Lung (tissue), 12 donors: ENCODE measurements around the gene ASAP2. TPM values are rescaled to one million over a fixed set of nuclear protein-coding genes. Genes with fewer than 3 reads are reported as not detected.

Experiments used
- ATAC-seq: fragments of 200-7000 bp; cut with Tn5 transposase; one replicate; pipeline ENCODE4 v1.9.1; 2020; ENCODE audit warnings: moderate number of reproducible peaks; ENCODE audit not compliant: insufficient read depth, low FRiP score
- DNase-seq, 3 donors: peaks; one replicate each; pipeline ENCODE4 v3.0.0-alpha.2; 2013 to 2017
- H3K27ac ChIP-seq, 2 donors: one replicate each; pipeline ENCODE4 v1.5.1; 2013; ENCODE audit warnings: mild to moderate bottlenecking in 2 of 2, moderate library complexity in 2 of 2, control low read depth in 1 of 2, inconsistent platforms in 1 of 2, low read depth in 1 of 2, low read length in 1 of 2
- H3K27me3 ChIP-seq, 3 donors: one replicate each; pipeline ENCODE4 v1.5.1; 2013; ENCODE audit warnings: low read length in 2 of 3; ENCODE audit not compliant: control insufficient read depth in 3 of 3, insufficient read depth in 3 of 3
- H3K36me3 ChIP-seq, 4 donors: one replicate each; pipeline ENCODE4 v1.5.1; 2013; ENCODE audit warnings: low read length in 4 of 4, mild to moderate bottlenecking in 1 of 4, moderate library complexity in 1 of 4; ENCODE audit not compliant: control insufficient read depth in 4 of 4, insufficient read depth in 4 of 4
- H3K4me1 ChIP-seq, 5 donors: one replicate each; pipeline ENCODE4 v1.5.1; 2013; ENCODE audit warnings: low read length in 5 of 5, mild to moderate bottlenecking in 2 of 5, moderate library complexity in 1 of 5; ENCODE audit not compliant: control insufficient read depth in 5 of 5, insufficient read depth in 5 of 5
- H3K4me3 ChIP-seq: one replicate; pipeline ENCODE4 v1.5.1; 2013; ENCODE audit warnings: mild to moderate bottlenecking, control low read depth, moderate library complexity
- H3K9ac ChIP-seq, 2 donors: one replicate each; pipeline ENCODE4 v1.5.1; 2013; ENCODE audit warnings: low read length in 2 of 2, control low read depth in 1 of 2; ENCODE audit not compliant: insufficient read depth in 1 of 2
- H3K9me3 ChIP-seq, 4 donors: one replicate each; pipeline ENCODE4 v1.5.1; 2013; ENCODE audit warnings: low read length in 3 of 4, mild to moderate bottlenecking in 1 of 4, moderate library complexity in 1 of 4; ENCODE audit not compliant: control insufficient read depth in 4 of 4, insufficient read depth in 3 of 4
- CTCF ChIP-seq: IDR thresholded peaks from 2 replicates; pipeline ENCODE4 v1.5.1; 2012; ENCODE audit warnings: mild to moderate bottlenecking; ENCODE audit errors: control extremely low read depth, extremely low read depth
- WGBS, 2 donors: extraction: QIAGEN DNeasy Blood & Tissue Kit; methylation state at CpG; one replicate each; pipeline ENCODE4 v1.1.7; 2013; 5-methylcytosine and 5-hydroxymethylcytosine counted together
- polyA plus RNA-seq, 2 donors: library from polyadenylated mRNA; stranded (reverse); fragments of 200-250 nt; gene quantifications; one replicate each; pipeline ENCODE4 v1.2.1, GENCODE V29; 2013
- total RNA-seq, 2 donors: library from RNA; depleted of rRNA in 1 of 2; stranded (reverse); fragments of >200 nt in 1 of 2; gene quantifications; one replicate each; pipeline ENCODE4 v1.2.1, GENCODE V29; 2014 to 2021
- donor health status: control.
- donor health status: control.
- donor health status: Bipolar disorder and iron deficiency.
- donor health status: healthy.
- donor health status: DM: yes; HTN: yes; CAD: no.

The ASAP2 gene
- total and polyA plus RNA-seq, 4 donors: 7.4 to 30.9 (median 17.0) TPM

- Histone ChIP-seq H3K27me3 (no peaks in the 10 kb centered on the region), H3K27ac (no peak overlapping the region), H3K9ac (no peak overlapping the region), H3K4me1 (peaks cover 0 to 10% (median 0%) of the 10 kb centered on the region in 5 donors), H3K36me3 (peaks cover 0 to 23% (median 18%) of the 10 kb centered on the region in 4 donors), H3K4me3 (no peak overlapping the region), H3K9me3 (no peaks in the 10 kb centered on the region)
- no peak for ATAC-seq
- DNase-seq: no peak
- WGBS, 2 donors: 91 to 92% methylated on average over 11 of the region's 11 CpGs
- TF ChIP-seq CTCF: no peak
Measured at GRCh38 chr2:9370746-9371145, 164.1 kb downstream of the ASAP2 start.

- peaks cover 0 to 10% (median 0%) of the 10 kb centered on the region in 5 donors for H3K4me1 ChIP-seq
- peaks cover 0 to 18% (median 11%) of the 10 kb centered on the region in 4 donors for H3K36me3 ChIP-seq
- ATAC-seq: no peak
- DNase-seq: no peak
- H3K4me3 ChIP-seq: no peak overlapping the region
- 96 to 97% methylated on average over 17 of the region's 17 CpGs for WGBS, 2 donors
- H3K27me3 ChIP-seq: no peaks in the 10 kb centered on the region
- no peak overlapping the region for H3K9ac ChIP-seq
- no peaks in the 10 kb centered on the region for H3K9me3 ChIP-seq
- H3K27ac ChIP-seq: no peak overlapping the region
- TF ChIP-seq CTCF: no peak
Measured at GRCh38 chr2:9373047-9373446, 166.4 kb downstream of the ASAP2 start.

DNA sequence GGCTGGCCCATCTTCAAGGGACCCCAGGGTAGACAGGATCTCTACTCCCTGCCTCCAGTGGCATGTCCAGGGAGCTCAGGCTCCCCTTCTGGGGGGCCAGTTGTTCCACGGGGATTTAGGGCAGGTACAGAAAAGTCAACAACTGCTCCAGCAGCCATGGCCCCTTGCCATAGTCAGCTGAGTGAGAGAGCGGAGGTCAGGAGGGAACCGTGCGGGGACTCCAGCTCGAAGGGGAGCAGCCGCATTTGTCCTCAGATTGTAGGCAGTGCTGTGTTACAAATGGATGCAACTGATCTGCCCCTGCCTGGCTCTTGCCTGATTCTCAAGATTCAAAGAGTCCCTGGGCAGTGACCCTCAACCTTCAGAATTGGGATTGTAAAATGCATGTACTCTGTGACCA, 166.9 kb downstream of the ASAP2 start:
- DNase-seq (no peak), ATAC-seq (no peak)
- 91 to 92% methylated on average over 6 of the region's 6 CpGs for WGBS, 2 donors
- no peak overlapping the region for H3K9ac ChIP-seq
- no peak for TF ChIP-seq CTCF
- H3K27me3 ChIP-seq: no peaks in the 10 kb centered on the region
- no peak overlapping the region for H3K27ac ChIP-seq
- no peaks in the 10 kb centered on the region for H3K9me3 ChIP-seq
- H3K4me1 ChIP-seq: peaks cover 0 to 12% (median 0%) of the 10 kb centered on the region in 5 donors
- no peak overlapping the region for H3K4me3 ChIP-seq
- peaks cover 0 to 20% (median 7%) of the 10 kb centered on the region in 4 donors for H3K36me3 ChIP-seq
